H1 (cell line): Measurements from ENCODE around the gene SLC2A4RG. TPM values are rescaled to one million over a fixed set of nuclear protein-coding genes. Genes with fewer than 3 reads are reported as not detected.

Source experiments
- JUND ChIP-seq: IDR thresholded peaks from 2 replicates; pipeline ENCODE4 v1.6.1; 2011; ENCODE audit warnings: mild to moderate bottlenecking, improper control_type of control experiment, low read length
- NANOG ChIP-seq: IDR thresholded peaks from 2 replicates; pipeline ENCODE4 v1.6.1; 2011; ENCODE audit warnings: low read length, low read depth, mild to moderate bottlenecking, inconsistent platforms; ENCODE audit not compliant: insufficient read depth, poor library complexity, severe bottlenecking
- RNF2 ChIP-seq: fragments of 200-900, 300-1000 bp; sonication (generic); IDR thresholded peaks from 2 replicates; pipeline ENCODE4 v1.7.1; 2016; ENCODE audit warnings: borderline replicate concordance, low read depth, mild to moderate bottlenecking, antibody characterized with exemption, low read length; ENCODE audit not compliant: poor library complexity, severe bottlenecking; ENCODE audit errors: missing control alignments
- YY1 ChIP-seq: IDR thresholded peaks from 2 replicates; pipeline ENCODE4 v1.6.1; 2011; ENCODE audit warnings: low read depth, mild to moderate bottlenecking, low read length
- ZNF274 ChIP-seq: IDR thresholded peaks from 2 replicates; pipeline ENCODE4 v1.7.0; 2012; ENCODE audit warnings: low read length, borderline replicate concordance; ENCODE audit errors: extremely low read depth
- polyA plus RNA-seq, 7 experiments: library from polyadenylated mRNA; depleted of rRNA in 3 of 7; stranded (reverse) in 5 of 7; unstranded in 2 of 7; fragments of >200 nt in 5 of 7; fragments of 200-250 nt in 2 of 7; gene quantifications; 1 replicate in 5 of 7; 2 replicates in 1 of 7; 4 replicates in 1 of 7; pipeline versions ENCODE4 v1.2.1 to v1.2.3, GENCODE V29; 2011 to 2013; ENCODE audit warnings: missing spikeins in 2 of 7, mixed read lengths in 2 of 7
- small RNA-seq: library from polyadenylated mRNA; stranded (forward); fragments of <200 nt; extraction: miRNeasy Mini kit (QIAGEN cat#:217004); gene quantifications from one replicate; pipeline ENCODE3, GENCODE V24; 2013; ENCODE audit not compliant: insufficient read depth
- total RNA-seq: library from RNA; stranded (reverse); fragmentation: NEBNext Ultra II Directional; extraction: Animal tissue kit (Norgen Biotek cat#: 25700); gene quantifications from 2 replicates; pipeline ENCODE4 v1.2.1, GENCODE V29; 2021

The SLC2A4RG gene
- total and polyA plus RNA-seq, 2 of the 8 experiments (the other 6 are each of a cell fraction or from before 2014, with no cell fraction given): 15.9 to 29.1 TPM

- TF ChIP-seq RNF2 (no peak), ZNF274 (no peak), NANOG (no peak), YY1 (no peak), JUND (no peak)
These were observed 53.3 kb downstream of the SLC2A4RG start (continued) for GRCh38 chr20:63792866-63793265.

Small RNA genes lying within 50 kb of the gene (small RNA-seq; reads per million reads assigned to genes)
- not detected for gene LIME1
- not detected for gene TNFRSF6B

Other genes with a start within 250 kb of the SLC2A4RG start
- gene EEF1A2, start 240.7 kb upstream of the SLC2A4RG start, total RNA-seq: 25.8 and 27.9 TPM in 2 replicates
- gene EEF1A2, start 240.7 kb upstream of the SLC2A4RG start, polyA plus RNA-seq (2011; rRNA removed): 7.4 and 17.5 TPM in 2 replicates
- 125 and 138 TPM in 2 replicates for gene PPDPF, start 219.0 kb upstream of the SLC2A4RG start, total RNA-seq
- 30.5 and 49.9 TPM in 2 replicates for gene PPDPF, start 219.0 kb upstream of the SLC2A4RG start, polyA plus RNA-seq (2011; rRNA removed)
- 0.17 and 0.19 TPM in 2 replicates for gene PTK6, start 202.4 kb upstream of the SLC2A4RG start, total RNA-seq
- gene PTK6, start 202.4 kb upstream of the SLC2A4RG start, polyA plus RNA-seq (2011; rRNA removed): 0.12 and 0.30 TPM in 2 replicates
- gene SRMS, start 192.0 kb upstream of the SLC2A4RG start, total RNA-seq: 0.29 and 0.76 TPM in 2 replicates
- gene SRMS, start 192.0 kb upstream of the SLC2A4RG start, polyA plus RNA-seq (2011; rRNA removed): 0.39 and 0.66 TPM in 2 replicates
- gene FNDC11, start 185.6 kb upstream of the SLC2A4RG start, total RNA-seq: 2.5 and 2.6 TPM in 2 replicates
- 8.8 and 13.5 TPM in 2 replicates for gene FNDC11, start 185.6 kb upstream of the SLC2A4RG start, polyA plus RNA-seq (2011; rRNA removed)
- 17.5 and 18.2 TPM in 2 replicates for gene HELZ2, start 165.5 kb upstream of the SLC2A4RG start, total RNA-seq
- gene HELZ2, start 165.5 kb upstream of the SLC2A4RG start, polyA plus RNA-seq (2011; rRNA removed): 7.9 and 14.0 TPM in 2 replicates
- gene GMEB2, start 112.7 kb upstream of the SLC2A4RG start, total RNA-seq: 12.9 and 14.2 TPM in 2 replicates
- 14.2 and 19.1 TPM in 2 replicates for gene GMEB2, start 112.7 kb upstream of the SLC2A4RG start, polyA plus RNA-seq (2011; rRNA removed)
- gene STMN3, start 86.4 kb upstream of the SLC2A4RG start, total RNA-seq: 63.1 and 71.6 TPM in 2 replicates
- 51.5 and 70.8 TPM in 2 replicates for gene STMN3, start 86.4 kb upstream of the SLC2A4RG start, polyA plus RNA-seq (2011; rRNA removed)
- gene RTEL1, start 81.5 kb upstream of the SLC2A4RG start, total RNA-seq: 37.1 and 37.8 TPM in 2 replicates
- gene RTEL1, start 81.5 kb upstream of the SLC2A4RG start, polyA plus RNA-seq (2011; rRNA removed): 16.2 and 24.3 TPM in 2 replicates
- gene TNFRSF6B, start 43.1 kb upstream of the SLC2A4RG start, total RNA-seq: not detected in 2 replicates
- 3.1 and 5.4 TPM in 2 replicates for gene TNFRSF6B, start 43.1 kb upstream of the SLC2A4RG start, polyA plus RNA-seq (2011; rRNA removed)
- 21.9 and 22.9 TPM in 2 replicates for gene ARFRP1, start 31.8 kb upstream of the SLC2A4RG start, total RNA-seq
- 12.9 and 19.4 TPM in 2 replicates for gene ARFRP1, start 31.8 kb upstream of the SLC2A4RG start, polyA plus RNA-seq (2011; rRNA removed)
- gene ZGPAT, start 31.7 kb upstream of the SLC2A4RG start, total RNA-seq: 21.4 and 24.9 TPM in 2 replicates
- gene ZGPAT, start 31.7 kb upstream of the SLC2A4RG start, polyA plus RNA-seq (2011; rRNA removed): 14.5 and 21.5 TPM in 2 replicates
- 3.3 and 4.5 TPM in 2 replicates for gene LIME1, start 3.1 kb upstream of the SLC2A4RG start, total RNA-seq
- gene LIME1, start 3.1 kb upstream of the SLC2A4RG start, polyA plus RNA-seq (2011; rRNA removed): 5.9 and 9.5 TPM in 2 replicates
- gene ZBTB46, start 91.5 kb downstream of the SLC2A4RG start, total RNA-seq: 21.1 and 22.4 TPM in 2 replicates
- gene ZBTB46, start 91.5 kb downstream of the SLC2A4RG start, polyA plus RNA-seq (2011; rRNA removed): 6.4 and 10.7 TPM in 2 replicates
- gene ABHD16B, start 121.7 kb downstream of the SLC2A4RG start, total RNA-seq: not detected in 2 replicates
- 0.05 TPM in 1 of 2 replicates, not detected in the other for gene ABHD16B, start 121.7 kb downstream of the SLC2A4RG start, polyA plus RNA-seq (2011; rRNA removed)
- 77.1 and 78.1 TPM in 2 replicates for gene TPD52L2, start 125.5 kb downstream of the SLC2A4RG start, total RNA-seq
- 80.2 and 96.5 TPM in 2 replicates for gene TPD52L2, start 125.5 kb downstream of the SLC2A4RG start, polyA plus RNA-seq (2011; rRNA removed)
- gene DNAJC5, start 155.3 kb downstream of the SLC2A4RG start, total RNA-seq: 31.2 and 32.8 TPM in 2 replicates
- 19.2 and 25.0 TPM in 2 replicates for gene DNAJC5, start 155.3 kb downstream of the SLC2A4RG start, polyA plus RNA-seq (2011; rRNA removed)
- 36.5 and 37.4 TPM in 2 replicates for gene UCKL1, start 216.6 kb downstream of the SLC2A4RG start, total RNA-seq
- 91.2 and 106 TPM in 2 replicates for gene UCKL1, start 216.6 kb downstream of the SLC2A4RG start, polyA plus RNA-seq (2011; rRNA removed)
- gene ZNF512B, start 230.2 kb downstream of the SLC2A4RG start, total RNA-seq: 26.6 and 27.0 TPM in 2 replicates
- gene ZNF512B, start 230.2 kb downstream of the SLC2A4RG start, polyA plus RNA-seq (2011; rRNA removed): 7.3 and 10.6 TPM in 2 replicates
- gene SAMD10, start 239.9 kb downstream of the SLC2A4RG start, total RNA-seq: 3.0 and 3.8 TPM in 2 replicates
- gene SAMD10, start 239.9 kb downstream of the SLC2A4RG start, polyA plus RNA-seq (2011; rRNA removed): 5.2 and 6.4 TPM in 2 replicates
- gene PRPF6, start 241.4 kb downstream of the SLC2A4RG start, total RNA-seq: 76.9 and 80.7 TPM in 2 replicates
- 27.9 and 42.8 TPM in 2 replicates for gene PRPF6, start 241.4 kb downstream of the SLC2A4RG start, polyA plus RNA-seq (2011; rRNA removed)